ENCODE measurements around the gene ZFAND2A. TPM values are rescaled to one million over a fixed set of nuclear protein-coding genes. Genes with fewer than 3 reads are reported as not detected.

The ZFAND2A gene
- total RNA-seq, 6 experiments from 2014 or later: 14.3 to 20.8 (median 18.0) TPM

- no peak overlapping the region for H3K27ac Mint-ChIP-seq
- no peak for DNase-seq
These were observed 54.8 kb downstream of the ZFAND2A start for GRCh38 chr7:1105189-1105588.

GRCh38 chr7:1104516-1105179 is 55.3 kb downstream of the ZFAND2A start:
- Mint-ChIP-seq H3K27me3 (ENCODE audit: insufficient read depth) (no peaks in the 10 kb centered on the region; the same call in 1 of the 2 replicates), H3K27ac (no peak overlapping the region)

More at GRCh38 chr7:1105189-1105588, 54.8 kb downstream of the ZFAND2A start:
- Mint-ChIP-seq H3K27me3 (ENCODE audit: insufficient read depth) (no peaks in the 10 kb centered on the region; the same call in 1 of the 2 replicates), H3K4me1 (ENCODE audit: low read depth) (no peaks in the 10 kb centered on the region), H3K9me3 (no peaks in the 10 kb centered on the region), H3K36me3 (ENCODE audit: low read depth) (no peaks in the 10 kb centered on the region), H3K4me3 (no peak overlapping the region)
- TF ChIP-seq CTCF (IDR thresholded peaks at IDR 0.05): no peak

GRCh38 chr7:1103789-1104515 is 56.0 kb downstream of the ZFAND2A start:
- no peak overlapping the region for H3K4me3 Mint-ChIP-seq
- no peak for DNase-seq
- no peaks in the 10 kb centered on the region for H3K9me3 Mint-ChIP-seq
- H3K4me1 Mint-ChIP-seq (ENCODE audit: low read depth): no peaks in the 10 kb centered on the region
- H3K36me3 Mint-ChIP-seq (ENCODE audit: low read depth): peaks cover 6% of the 10 kb centered on the region; the same call in 1 of the 2 replicates
- TF ChIP-seq CTCF (IDR thresholded peaks at IDR 0.05): no peak
- no peaks in the 10 kb centered on the region; the same call in 1 of the 2 replicates for H3K27me3 Mint-ChIP-seq (ENCODE audit: insufficient read depth)
- no peak overlapping the region for H3K27ac Mint-ChIP-seq

More at GRCh38 chr7:1104516-1105179, 55.3 kb downstream of the ZFAND2A start:
- TF ChIP-seq CTCF (IDR thresholded peaks at IDR 0.05): no peak
- no peaks in the 10 kb centered on the region for H3K9me3 Mint-ChIP-seq
- DNase-seq: no peak
- no peaks in the 10 kb centered on the region for H3K4me1 Mint-ChIP-seq (ENCODE audit: low read depth)
- H3K36me3 Mint-ChIP-seq (ENCODE audit: low read depth): 0 out of 2 replicates have a peak, but pooled peaks cover under 1% of the 10 kb centered on the region
- no peak overlapping the region for H3K4me3 Mint-ChIP-seq

- TF ChIP-seq CTCF (IDR thresholded peaks at IDR 0.05): no peak
- no peak for DNase-seq
- H3K36me3 Mint-ChIP-seq (ENCODE audit: low read depth): peaks cover 8% of the 10 kb centered on the region
- no peaks in the 10 kb centered on the region for H3K9me3 Mint-ChIP-seq
- H3K27me3 Mint-ChIP-seq (ENCODE audit: insufficient read depth): no peaks in the 10 kb centered on the region; the same call in 1 of the 2 replicates
- no peaks in the 10 kb centered on the region for H3K4me1 Mint-ChIP-seq (ENCODE audit: low read depth)
- H3K4me3 Mint-ChIP-seq: no peak overlapping the region
- H3K27ac Mint-ChIP-seq: no peak overlapping the region
These were observed 56.8 kb downstream of the ZFAND2A start for GRCh38 chr7:1103009-1103788.

Other genes starting within 250 kb of the ZFAND2A start
- 1 to 10 TPM in 2 of 6 experiments, under 1 TPM in 4; 0.64 to 1.1 (median 0.90) TPM for gene ADAP1, start 205.5 kb downstream of the ZFAND2A start, total RNA-seq (2021; fragmentation: NEBNext Ultra II Directional; extraction: Animal tissue kit (Norgen Biotek cat#: 25700))
- 1 to 10 TPM; 5.6 to 7.6 (median 6.5) TPM for gene COX19, start 184.6 kb downstream of the ZFAND2A start, total RNA-seq (2021; fragmentation: NEBNext Ultra II Directional; extraction: Animal tissue kit (Norgen Biotek cat#: 25700))
- gene CYP2W1, start 177.0 kb downstream of the ZFAND2A start, total RNA-seq (2021; fragmentation: NEBNext Ultra II Directional; extraction: Animal tissue kit (Norgen Biotek cat#: 25700)): under 1 TPM in 2 of 6 experiments, not detected in 4; 0.15 to 0.25 TPM
- gene GPR146, start 115.7 kb downstream of the ZFAND2A start, total RNA-seq (2021; fragmentation: NEBNext Ultra II Directional; extraction: Animal tissue kit (Norgen Biotek cat#: 25700)): under 1 TPM; 0.26 to 0.92 (median 0.52) TPM
- gene GPER1, start 72.1 kb downstream of the ZFAND2A start, total RNA-seq (2021; fragmentation: NEBNext Ultra II Directional; extraction: Animal tissue kit (Norgen Biotek cat#: 25700)): 1 to 10 TPM; 4.6 to 7.1 (median 5.3) TPM
- not detected for gene UNCX, start 72.7 kb upstream of the ZFAND2A start, total RNA-seq (2021; fragmentation: NEBNext Ultra II Directional; extraction: Animal tissue kit (Norgen Biotek cat#: 25700))

All from HFFc6 (cell line).